ENCODE data around the gene RBP3. TPM values are rescaled to one million over a fixed set of nuclear protein-coding genes. Genes with fewer than 3 reads are reported as not detected.

Gene RBP3
- total RNA-seq, 1 donor from 2014 or later, result not detected

GRCh38 chr10:47378606-47379444, 30.7 kb downstream of the RBP3 start:
- no peak for TF ChIP-seq CTCF (IDR thresholded peaks at IDR 0.05)

GRCh38 chr10:47379445-47379785, 31.3 kb downstream of the RBP3 start:
- TF ChIP-seq CTCF (IDR thresholded peaks at IDR 0.05), result no peak
- Histone ChIP-seq H3K9me3 (no peaks in the 10 kb centered on the region), H3K36me3 (no peaks in the 10 kb centered on the region), H3K27ac (no peak overlapping the region), H3K4me3 (no peak overlapping the region), H3K4me1 (peaks cover 3% of the 10 kb centered on the region), H3K27me3 (peaks cover 3% of the 10 kb centered on the region)
- intact Hi-C loops (cut with DNase I), result no loop called here
- ATAC-seq (no peak), DNase-seq (no peak)

More at GRCh38 chr10:47378606-47379444, 30.7 kb downstream of the RBP3 start:
- Histone ChIP-seq H3K27me3 (peaks cover 3% of the 10 kb centered on the region), H3K4me3 (no peak overlapping the region), H3K4me1 (no peaks in the 10 kb centered on the region), H3K36me3 (no peaks in the 10 kb centered on the region), H3K27ac (no peak overlapping the region), H3K9me3 (no peaks in the 10 kb centered on the region)
- DNase-seq (no peak), ATAC-seq (no peak)
- intact Hi-C loops (cut with DNase I), result no loop called here

- intact Hi-C loops (cut with DNase I), result no loop called here
- H3K27me3 ChIP-seq, result peaks cover 3% of the 10 kb centered on the region
- H3K4me3 ChIP-seq, result no peak overlapping the region
- no peak overlapping the region for H3K27ac ChIP-seq
- DNase-seq, result no peak
- no peaks in the 10 kb centered on the region for H3K9me3 ChIP-seq
- no peaks in the 10 kb centered on the region for H3K36me3 ChIP-seq
- H3K4me1 ChIP-seq, result peaks cover 3% of the 10 kb centered on the region
- ATAC-seq, result no peak
- TF ChIP-seq CTCF (IDR thresholded peaks at IDR 0.05), result no peak
Observed at GRCh38 chr10:47379901-47380300, 31.7 kb downstream of the RBP3 start.

GRCh38 chr10:47380341-47381102, 32.4 kb downstream of the RBP3 start:
- Histone ChIP-seq H3K9me3 (no peaks in the 10 kb centered on the region), H3K4me1 (peaks cover 3% of the 10 kb centered on the region), H3K36me3 (no peaks in the 10 kb centered on the region), H3K27ac (no peak overlapping the region), H3K27me3 (peaks cover 3% of the 10 kb centered on the region), H3K4me3 (no peak overlapping the region)
- TF ChIP-seq CTCF (IDR thresholded peaks at IDR 0.05), result no peak
- no peak for DNase-seq
- no peak for ATAC-seq
- intact Hi-C loops (cut with DNase I), result no loop called here

DNA sequence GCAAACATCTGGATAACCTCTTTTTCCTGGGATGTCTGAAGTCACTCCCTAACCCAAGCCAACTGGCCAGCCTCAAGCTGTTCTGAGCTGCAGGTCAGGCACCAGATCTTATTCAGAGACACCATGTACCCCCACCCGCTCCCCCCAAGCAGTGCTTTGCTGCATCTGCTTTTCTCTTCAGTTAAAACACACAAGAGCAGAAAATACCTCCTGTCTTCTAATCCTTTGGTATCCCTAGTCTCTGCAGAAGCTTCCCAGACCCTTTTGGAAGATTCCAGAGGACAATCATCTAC, 32.9 kb downstream of the RBP3 start:
- no peak overlapping the region for H3K4me3 ChIP-seq
- H3K4me1 ChIP-seq, result peaks cover 3% of the 10 kb centered on the region
- intact Hi-C loops (cut with DNase I), result no loop called here
- DNase-seq (no peak), ATAC-seq (no peak)
- H3K9me3 ChIP-seq, result no peaks in the 10 kb centered on the region
- H3K36me3 ChIP-seq, result no peaks in the 10 kb centered on the region
- no peak overlapping the region for H3K27ac ChIP-seq
- H3K27me3 ChIP-seq, result peaks cover 3% of the 10 kb centered on the region
- TF ChIP-seq CTCF (IDR thresholded peaks at IDR 0.05), result no peak
